Measurements from ENCODE around the gene OCLN. TPM values are rescaled to one million over a fixed set of nuclear protein-coding genes. Genes with fewer than 3 reads are reported as not detected.

OCLN gene
- total and polyA plus RNA-seq, 9 of the 15 experiments (the other 6 are each of a cell fraction or from before 2014, with no cell fraction given): 0.05 to 0.29 (median 0.15) TPM

DNA sequence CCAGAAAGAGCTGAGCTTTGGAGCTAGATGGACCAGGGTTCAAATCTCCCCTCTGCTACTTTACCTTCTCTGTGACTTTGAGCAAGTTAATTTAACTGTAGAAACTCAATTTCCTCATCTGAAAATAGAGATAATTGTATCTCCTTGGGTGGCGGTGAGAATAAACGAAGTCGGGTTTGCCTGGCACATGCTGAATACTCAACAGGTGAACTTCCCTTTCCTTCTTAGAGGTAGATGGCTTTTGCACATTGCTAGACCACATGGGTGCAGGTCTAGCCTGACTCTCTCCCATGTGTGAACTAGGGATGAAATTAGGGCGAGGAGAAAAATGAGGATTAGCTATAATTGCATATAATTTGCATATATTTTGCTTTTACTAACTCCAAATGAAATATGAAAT is 36.0 kb downstream of the OCLN start:
- ChIA-PET POLR2A (interaction anchor here (0.8 to 1.2 kb wide), 2 partner anchors 11 to 58 kb away, joined by 3 to 4 read pairs; no protein-coding TSS in a partner anchor), CTCF (ENCODE audit: low intra/inter-chr PET ratio) (no interaction called here)
- no TSS peak for BruUV-seq (replicated peaks)
- Histone ChIP-seq H3K9ac (ENCODE audit: insufficient read depth in 1 of 2, low read depth in 2 of 2, low read length in 2 of 2) (no peak overlapping the region), H3K79me2 (ENCODE audit: control insufficient read depth, insufficient read depth, low read length) (no peaks in the 10 kb centered on the region), H2AFZ (ENCODE audit: low read depth, low read length) (no peak overlapping the region), H3K9me1 (ENCODE audit: control insufficient read depth, insufficient read depth, low read length) (no peaks in the 10 kb centered on the region), H3K4me3 (no peak overlapping the region), H3K27ac (ENCODE audit: extremely low read depth, low read depth, low read length) (no peak overlapping the region), H3K27me3 (ENCODE audit: control insufficient read depth in 2 of 2, insufficient read depth in 2 of 2, low read length in 2 of 2) (peaks cover 19 to 25% of the 10 kb centered on the region in 2 experiments), H3K4me2 (ENCODE audit: insufficient read depth, low read length) (no peak overlapping the region), H3K9me3 (replicated peaks; ENCODE audit: control insufficient read depth, insufficient read depth, low read depth, low read length) (no peaks in the 10 kb centered on the region), H3K36me3 (ENCODE audit: control insufficient read depth, insufficient read depth, low read length) (no peaks in the 10 kb centered on the region), H3K4me1 (replicated peaks in 1 of 2; ENCODE audit: control insufficient read depth in 2 of 2, insufficient read depth in 2 of 2, low read length in 2 of 2) (no peaks in the 10 kb centered on the region; a peak in 1 of 5 replicates), H4K20me1 (replicated peaks; ENCODE audit: control insufficient read depth, insufficient read depth, low read length) (no peaks in the 10 kb centered on the region)
- FAIRE-seq (no peak), ATAC-seq (no peak), DNase-seq (ENCODE audit: extremely low read depth in 1 of 4, low spot score in 3 of 4) (no peak)
- TF ChIP-seq DNMT1 (IDR thresholded peaks at IDR 0.05) (no peak), HMG20B (CRISPR knock-in tag; IDR thresholded peaks at IDR 0.05) (no peak), SMAD4 (CRISPR knock-in tag; conservative IDR thresholded peaks at IDR 0.05) (no peak), CREM (IDR thresholded peaks at IDR 0.05; ENCODE audit: low read depth) (no peak), ZNF408 (CRISPR knock-in tag; IDR thresholded peaks at IDR 0.05; ENCODE audit: low read depth) (no peak), KDM4B (IDR thresholded peaks at IDR 0.05; ENCODE audit: borderline replicate concordance in 2 of 2, low read depth in 1 of 2) (no peak), MTA1 (IDR thresholded peaks at IDR 0.05; ENCODE audit: borderline replicate concordance) (no peak), POLR2B (IDR thresholded peaks at IDR 0.05; ENCODE audit: low read depth, partially characterized antibody) (no peak), EP300 (IDR thresholded peaks at IDR 0.05; ENCODE audit: low read length) (no peak), EWSR1 (IDR thresholded peaks at IDR 0.05; ENCODE audit: borderline replicate concordance, low read depth, partially characterized antibody) (no peak), SMARCE1 (IDR thresholded peaks at IDR 0.05) (no peak), NFRKB (IDR thresholded peaks at IDR 0.05; ENCODE audit: low read depth) (no peak), ELF2 (CRISPR knock-in tag; IDR thresholded peaks at IDR 0.05) (no peak)
- TF ChIP-seq, protein P1, sequence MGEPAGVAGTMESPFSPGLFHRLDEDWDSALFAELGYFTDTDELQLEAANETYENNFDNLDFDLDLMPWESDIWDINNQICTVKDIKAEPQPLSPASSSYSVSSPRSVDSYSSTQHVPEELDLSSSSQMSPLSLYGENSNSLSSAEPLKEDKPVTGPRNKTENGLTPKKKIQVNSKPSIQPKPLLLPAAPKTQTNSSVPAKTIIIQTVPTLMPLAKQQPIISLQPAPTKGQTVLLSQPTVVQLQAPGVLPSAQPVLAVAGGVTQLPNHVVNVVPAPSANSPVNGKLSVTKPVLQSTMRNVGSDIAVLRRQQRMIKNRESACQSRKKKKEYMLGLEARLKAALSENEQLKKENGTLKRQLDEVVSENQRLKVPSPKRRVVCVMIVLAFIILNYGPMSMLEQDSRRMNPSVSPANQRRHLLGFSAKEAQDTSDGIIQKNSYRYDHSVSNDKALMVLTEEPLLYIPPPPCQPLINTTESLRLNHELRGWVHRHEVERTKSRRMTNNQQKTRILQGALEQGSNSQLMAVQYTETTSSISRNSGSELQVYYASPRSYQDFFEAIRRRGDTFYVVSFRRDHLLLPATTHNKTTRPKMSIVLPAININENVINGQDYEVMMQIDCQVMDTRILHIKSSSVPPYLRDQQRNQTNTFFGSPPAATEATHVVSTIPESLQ (CRISPR knock-in tag; IDR thresholded peaks at IDR 0.05): no peak
- TF ChIP-seq, protein P2, sequence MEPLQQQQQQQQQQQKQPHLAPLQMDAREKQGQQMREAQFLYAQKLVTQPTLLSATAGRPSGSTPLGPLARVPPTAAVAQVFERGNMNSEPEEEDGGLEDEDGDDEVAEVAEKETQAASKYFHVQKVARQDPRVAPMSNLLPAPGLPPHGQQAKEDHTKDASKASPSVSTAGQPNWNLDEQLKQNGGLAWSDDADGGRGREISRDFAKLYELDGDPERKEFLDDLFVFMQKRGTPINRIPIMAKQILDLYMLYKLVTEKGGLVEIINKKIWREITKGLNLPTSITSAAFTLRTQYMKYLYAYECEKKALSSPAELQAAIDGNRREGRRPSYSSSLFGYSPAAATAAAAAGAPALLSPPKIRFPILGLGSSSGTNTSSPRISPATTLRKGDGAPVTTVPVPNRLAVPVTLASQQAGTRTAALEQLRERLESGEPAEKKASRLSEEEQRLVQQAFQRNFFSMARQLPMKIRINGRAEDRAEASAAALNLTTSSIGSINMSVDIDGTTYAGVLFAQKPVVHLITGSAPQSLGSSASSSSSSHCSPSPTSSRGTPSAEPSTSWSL (CRISPR knock-in tag; IDR thresholded peaks at IDR 0.05; ENCODE audit: borderline replicate concordance): no peak
- TF ChIP-seq, protein P3, sequence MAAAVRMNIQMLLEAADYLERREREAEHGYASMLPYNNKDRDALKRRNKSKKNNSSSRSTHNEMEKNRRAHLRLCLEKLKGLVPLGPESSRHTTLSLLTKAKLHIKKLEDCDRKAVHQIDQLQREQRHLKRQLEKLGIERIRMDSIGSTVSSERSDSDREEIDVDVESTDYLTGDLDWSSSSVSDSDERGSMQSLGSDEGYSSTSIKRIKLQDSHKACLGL (CRISPR knock-in tag; IDR thresholded peaks at IDR 0.05; ENCODE audit: borderline replicate concordance, poor library complexity, severe bottlenecking): no peak
- intact Hi-C loops (cut with micrococcal nuclease): no loop called here
- in situ Hi-C loops (cut with MboI): loop anchor here (25.0 kb wide), 1 partner anchor 909 kb away; no protein-coding TSS in a partner anchor
- 2% methylated on average over 4 of the region's 4 CpGs for whole genome bisulfite sequencing (ENCODE audit: insufficient coverage, low coverage, missing lambda C conversion rate)

All from K562 (cell line).